SW 1271 (cell line): ENCODE data around the gene HNRNPR.
"Not testable (repeated sequence)": the region's sequence is repeated elsewhere in the genome, so short reads cannot be mapped to it uniquely, and the experiment has no call there.

Experiments
- DNase-seq, 2 experiments: peaks; one replicate each; lab custom pipeline; 2025; lab: John Stamatoyannopoulos, UW

The HNRNPR gene

GRCh38 chr1:23330846-23331245 is 13.2 kb downstream of the HNRNPR start:
- DNase-seq: no peak

DNA sequence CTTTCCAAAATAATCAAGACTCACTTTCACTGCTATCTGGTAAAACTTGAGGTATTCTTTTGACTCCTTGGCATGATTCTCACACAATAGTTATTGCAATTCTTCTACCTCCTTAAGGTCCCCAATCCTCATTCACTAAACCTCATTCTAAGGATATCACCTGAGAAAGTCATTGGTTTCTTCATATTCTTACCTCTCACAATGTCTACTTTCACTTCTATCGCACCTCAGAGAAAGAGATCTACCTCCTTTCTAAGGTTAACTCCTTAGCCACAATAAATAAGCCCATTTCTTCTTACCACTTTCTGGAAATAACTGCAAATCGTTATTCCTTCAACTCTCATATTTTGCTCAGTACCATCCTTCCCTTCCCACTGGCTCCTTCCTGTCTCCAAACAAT is 18.7 kb downstream of the HNRNPR start:
- no peak for DNase-seq

DNA sequence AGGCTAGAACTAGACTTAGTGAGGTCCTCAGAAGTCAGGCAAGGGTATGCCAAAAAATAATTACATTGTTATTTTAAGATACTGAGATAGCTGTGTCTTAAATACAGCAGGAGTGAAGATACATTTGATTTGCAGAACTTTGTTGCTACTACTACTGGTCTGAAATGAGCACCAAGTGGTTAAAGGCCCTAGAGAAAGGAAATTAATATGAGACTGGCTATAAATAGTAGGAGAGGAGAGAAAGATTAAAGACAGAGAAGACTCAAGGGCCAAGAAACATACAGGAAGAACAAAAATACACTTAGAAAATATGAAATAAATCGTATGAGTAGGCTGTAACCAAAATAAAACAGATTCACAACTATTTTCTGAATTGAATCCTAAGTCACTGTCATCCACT is 21.3 kb downstream of the HNRNPR start:
- no peak for DNase-seq

GRCh38 chr1:23310280-23310679 is 33.8 kb downstream of the HNRNPR start:
- DNase-seq: not testable (repeated sequence)

DNA sequence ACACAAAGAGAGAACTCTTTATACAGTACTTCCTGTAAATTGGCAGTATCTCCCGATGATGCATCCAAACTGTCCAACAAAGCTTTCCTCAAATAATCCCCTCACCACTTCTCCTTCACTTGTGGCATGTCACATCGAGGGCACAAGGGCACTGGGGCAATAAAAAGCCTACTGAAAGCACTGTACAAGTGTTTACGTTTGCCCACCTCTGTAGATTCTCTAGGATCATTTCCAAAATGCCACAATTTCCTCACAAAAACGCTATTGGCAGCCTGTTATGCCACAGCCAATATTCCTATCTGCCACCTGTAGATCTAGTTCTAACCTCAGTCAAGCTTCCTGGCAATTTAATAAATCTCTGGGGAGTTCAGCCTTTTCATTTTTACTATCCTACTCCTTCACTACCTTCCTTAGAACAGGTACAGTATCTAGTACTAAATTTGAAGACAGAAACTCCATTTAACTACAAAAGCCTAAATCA is 39.9 kb downstream of the HNRNPR start:
- DNase-seq: no peak

DNA sequence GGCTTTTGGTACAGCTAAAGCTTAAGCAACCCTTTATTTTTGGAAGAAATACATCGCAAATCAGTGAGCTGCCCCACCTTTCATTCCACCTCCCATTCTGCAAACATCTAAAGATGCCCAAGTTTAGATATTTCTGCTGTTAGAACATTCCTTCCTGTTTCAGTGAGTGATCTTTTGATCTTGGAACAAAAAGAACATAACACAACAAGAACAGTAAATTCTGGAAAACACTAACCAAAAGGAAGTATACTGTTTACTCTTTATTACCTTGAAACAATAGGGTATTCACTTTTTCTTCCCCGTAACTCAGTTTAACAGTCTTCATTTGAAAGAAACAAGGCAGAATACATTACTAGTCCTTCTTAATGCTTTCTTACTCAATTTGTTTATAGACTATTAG is 40.6 kb downstream of the HNRNPR start:
- DNase-seq: no peak

DNA sequence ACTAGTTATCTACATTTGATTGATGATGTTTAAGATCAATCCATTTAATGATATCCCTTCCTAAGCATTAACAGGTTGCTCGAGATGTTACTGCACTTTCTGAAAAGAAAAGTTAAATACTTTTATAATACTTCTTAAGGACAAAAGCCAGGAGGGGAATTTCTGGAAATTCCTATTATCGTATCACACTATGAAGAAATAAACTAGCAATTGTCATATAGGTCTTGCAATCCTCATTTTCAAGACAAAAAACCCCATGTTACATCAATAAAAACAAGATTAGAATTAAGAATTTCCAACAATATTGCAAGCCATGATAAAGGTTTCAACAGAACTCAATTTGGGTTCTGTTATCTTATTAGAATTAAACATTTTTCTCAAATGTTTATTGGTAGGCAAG is 47.2 kb downstream of the HNRNPR start:
- DNase-seq: no peak

DNA sequence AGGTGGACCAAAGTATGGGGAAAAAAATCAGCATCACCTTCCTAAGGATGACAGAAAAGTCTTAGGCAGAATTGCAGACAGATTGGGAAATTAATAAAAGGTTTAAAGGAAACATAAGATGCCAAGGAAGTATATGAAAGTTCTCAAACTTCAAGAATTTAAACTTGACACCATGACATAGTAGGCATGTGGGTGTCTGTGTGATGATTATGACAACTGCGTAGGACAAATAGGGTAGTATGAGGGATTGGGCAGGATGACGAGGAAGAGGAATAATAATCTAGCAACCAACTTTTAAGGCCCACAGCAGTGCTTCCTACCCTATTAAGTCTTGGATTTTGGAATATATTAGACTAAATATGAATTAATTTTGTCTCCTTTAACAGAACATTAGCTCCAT is 52.4 kb downstream of the HNRNPR start:
- no peak for DNase-seq

GRCh38 chr1:23290836-23291565 is 53.1 kb downstream of the HNRNPR start:
- no peak for DNase-seq

GRCh38 chr1:23288671-23289070 is 55.4 kb downstream of the HNRNPR start:
- no peak for DNase-seq

DNA sequence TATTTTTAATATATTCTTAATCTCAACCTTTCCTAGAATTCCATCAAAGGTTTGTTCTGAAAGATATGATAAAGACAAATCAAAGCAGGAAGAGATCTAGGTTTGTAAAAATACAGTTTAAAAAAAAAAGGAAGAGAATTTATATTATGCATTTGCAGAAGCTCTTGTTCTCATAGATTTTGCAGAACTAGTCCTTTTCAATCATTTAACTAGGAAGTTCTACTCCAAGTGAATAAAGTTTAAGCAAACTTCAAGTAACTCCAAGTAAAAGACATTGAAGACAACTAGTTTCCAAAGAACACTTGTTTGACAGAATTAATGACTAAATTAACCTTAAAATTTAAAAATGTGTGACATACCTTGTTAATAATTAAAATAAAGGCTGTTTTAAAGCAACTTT is 55.9 kb downstream of the HNRNPR start:
- no peak for DNase-seq

GRCh38 chr1:23286401-23286800 is 57.7 kb downstream of the HNRNPR start:
- no peak for DNase-seq

- DNase-seq: peak in 1 of 2 experiments; percentile 29
These were observed 60.1 kb downstream of the HNRNPR start for GRCh38 chr1:23283667-23284602.

- DNase-seq: peak in 1 of 2 experiments; percentile 63
These were observed 61.1 kb downstream of the HNRNPR start for GRCh38 chr1:23282957-23283356.

DNA sequence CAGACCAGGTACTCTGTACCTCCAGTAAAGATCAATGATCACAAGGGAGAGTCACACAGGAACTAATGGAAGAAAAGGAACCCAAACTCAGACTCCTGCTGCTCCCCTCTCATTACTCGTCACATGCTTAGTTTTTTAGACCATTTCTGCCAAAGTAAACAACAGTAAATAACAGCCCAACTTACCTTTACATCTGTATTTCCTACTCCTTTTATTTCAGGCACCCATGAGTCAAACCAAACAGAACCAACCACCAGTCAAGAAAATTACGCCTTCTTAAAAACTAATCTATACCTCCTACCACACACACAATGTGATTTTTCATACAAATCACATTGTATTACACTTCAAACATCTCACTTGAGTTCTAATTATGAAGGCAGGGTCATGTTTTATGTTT is 65.4 kb downstream of the HNRNPR start:
- no peak for DNase-seq

GRCh38 chr1:23276531-23276930 is 67.6 kb downstream of the HNRNPR start:
- DNase-seq: no peak

- DNase-seq: no peak
These were observed 70.0 kb downstream of the HNRNPR start for GRCh38 chr1:23274134-23274505.

DNA sequence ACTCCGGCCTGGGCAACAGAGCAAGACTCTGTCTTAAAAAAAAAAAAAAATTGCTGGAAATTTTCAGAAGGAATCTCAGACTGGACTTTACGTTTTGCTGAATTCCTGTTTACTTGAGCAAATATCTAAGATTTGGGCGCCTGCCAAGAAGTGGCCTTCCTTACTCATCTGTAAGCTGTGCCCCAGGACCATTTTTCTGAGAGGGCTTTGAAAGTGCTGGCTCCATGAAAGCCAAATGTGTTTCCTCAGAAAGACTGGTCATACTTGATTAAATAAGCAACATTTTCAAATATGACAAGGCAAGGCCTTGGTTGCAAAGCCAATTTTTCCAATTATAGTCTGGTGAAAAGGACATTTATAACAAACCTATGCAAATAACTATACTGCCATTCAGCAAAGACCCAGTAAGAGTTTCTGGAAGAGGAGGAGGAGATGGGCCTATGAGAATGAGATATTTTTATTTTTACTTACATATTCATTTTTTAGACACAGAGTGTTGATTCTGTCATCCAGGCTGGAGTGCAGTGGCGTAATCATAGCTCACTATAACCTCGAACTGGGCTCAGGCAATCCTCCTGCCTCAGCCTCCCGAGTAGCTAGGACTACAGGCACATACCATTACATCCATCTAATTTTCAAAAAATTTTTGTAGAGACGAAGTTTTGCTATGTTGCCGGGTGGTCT is 70.5 kb downstream of the HNRNPR start:
- DNase-seq: peak in 1 of 2 experiments; percentile 34

DNA sequence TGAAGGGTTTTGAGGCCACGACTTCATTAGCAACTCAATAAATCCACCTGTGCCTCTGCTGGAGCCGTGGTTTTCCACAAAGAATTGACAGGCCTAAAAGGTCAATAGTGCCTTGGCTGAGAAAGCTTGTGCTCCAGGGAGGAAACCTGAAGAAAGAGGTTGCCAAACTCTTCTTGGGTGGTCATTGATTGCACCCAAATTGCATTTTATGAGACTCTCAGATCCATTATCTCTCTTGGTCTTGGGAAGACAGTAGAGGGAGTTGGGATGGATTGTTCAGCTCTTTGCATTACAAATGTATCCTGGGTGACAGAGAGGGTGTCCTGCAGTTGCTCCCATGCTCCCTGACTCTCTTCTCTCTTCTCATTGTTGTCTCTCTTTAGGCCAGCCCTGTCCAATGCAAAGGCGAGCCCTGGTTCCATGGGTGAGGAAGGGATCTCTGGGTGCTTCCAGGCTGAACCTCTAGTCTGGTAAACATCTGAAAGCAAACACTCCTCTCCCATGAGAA is 80.7 kb downstream of the HNRNPR start:
- DNase-seq: no peak

DNA sequence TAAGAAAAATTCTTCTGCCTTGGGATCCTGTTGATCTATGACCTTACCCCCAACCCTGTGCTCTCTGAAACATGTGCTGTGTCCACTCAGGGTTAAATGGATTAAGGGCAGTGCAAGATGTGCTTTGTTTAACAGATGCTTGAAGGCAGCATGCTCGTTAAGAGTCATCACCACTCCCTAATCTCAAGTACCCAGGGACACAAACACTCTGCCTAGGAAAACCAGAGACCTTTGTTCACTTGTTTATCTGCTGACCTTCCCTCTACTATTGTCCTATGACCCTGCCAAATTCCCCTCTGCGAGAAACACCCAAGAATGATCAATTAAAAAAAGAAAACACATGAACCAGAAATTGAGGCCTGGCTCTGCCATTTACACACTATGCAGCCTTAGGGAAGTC is 86.0 kb downstream of the HNRNPR start:
- DNase-seq: not testable (repeated sequence)

DNA sequence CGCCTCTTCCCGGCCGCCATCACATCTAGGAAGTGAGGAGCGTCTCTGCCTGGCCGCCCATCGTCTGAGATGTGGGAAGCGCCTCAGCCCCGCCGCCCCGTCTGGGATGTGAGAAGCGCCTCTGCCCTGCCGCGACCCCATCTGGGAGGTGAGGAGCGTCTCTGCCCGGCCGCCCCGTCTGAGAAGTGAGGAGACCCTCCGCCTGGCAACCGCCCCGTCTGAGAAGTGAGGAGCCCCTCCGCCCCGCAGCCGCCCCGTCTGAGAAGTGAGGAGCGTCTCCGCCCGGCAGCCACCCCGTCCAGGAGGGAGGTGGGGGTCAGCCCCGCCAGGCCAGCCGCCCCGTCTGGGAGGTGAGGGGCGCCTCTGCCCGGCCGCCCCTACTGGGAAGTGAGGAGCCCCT is 86.7 kb downstream of the HNRNPR start:
- DNase-seq: not testable (repeated sequence)
